BLaER1 (cell line): Measurements from ENCODE around the gene EEF2.

Source experiments
- H3K27ac ChIP-seq: shearing (Covaris generic); formaldehyde crosslinking; 2 replicates; pipeline ENCODE4 v1.8.1; 2022
- H3K27me3 ChIP-seq: shearing (Covaris generic); formaldehyde crosslinking; 2 replicates; pipeline ENCODE4 v1.8.1; 2022
- H3K36me3 ChIP-seq: shearing (Covaris generic); formaldehyde crosslinking; 2 replicates; pipeline ENCODE4 v1.8.1; 2022
- H3K4me1 ChIP-seq: shearing (Covaris generic); formaldehyde crosslinking; 2 replicates; pipeline ENCODE4 v1.8.1; 2022
- H3K4me2 ChIP-seq: shearing (Covaris generic); formaldehyde crosslinking; 2 replicates; pipeline ENCODE4 v1.8.1; 2022
- H3K4me3 ChIP-seq: shearing (Covaris generic); formaldehyde crosslinking; 2 replicates; pipeline ENCODE4 v1.8.1; 2022
- H3K9ac ChIP-seq: shearing (Covaris generic); formaldehyde crosslinking; 2 replicates; pipeline ENCODE4 v1.8.1; 2022
- H3K9me3 ChIP-seq: shearing (Covaris generic); formaldehyde crosslinking; 2 replicates; pipeline ENCODE4 v1.8.1; 2022
- H4K20me1 ChIP-seq: shearing (Covaris generic); formaldehyde crosslinking; 2 replicates; pipeline ENCODE4 v1.8.1; 2022
- Cebpa-rat ChIP-seq: shearing (Covaris generic); IDR thresholded peaks from 2 replicates; pipeline ENCODE4 v1.8.1; 2022

Gene EEF2

DNA sequence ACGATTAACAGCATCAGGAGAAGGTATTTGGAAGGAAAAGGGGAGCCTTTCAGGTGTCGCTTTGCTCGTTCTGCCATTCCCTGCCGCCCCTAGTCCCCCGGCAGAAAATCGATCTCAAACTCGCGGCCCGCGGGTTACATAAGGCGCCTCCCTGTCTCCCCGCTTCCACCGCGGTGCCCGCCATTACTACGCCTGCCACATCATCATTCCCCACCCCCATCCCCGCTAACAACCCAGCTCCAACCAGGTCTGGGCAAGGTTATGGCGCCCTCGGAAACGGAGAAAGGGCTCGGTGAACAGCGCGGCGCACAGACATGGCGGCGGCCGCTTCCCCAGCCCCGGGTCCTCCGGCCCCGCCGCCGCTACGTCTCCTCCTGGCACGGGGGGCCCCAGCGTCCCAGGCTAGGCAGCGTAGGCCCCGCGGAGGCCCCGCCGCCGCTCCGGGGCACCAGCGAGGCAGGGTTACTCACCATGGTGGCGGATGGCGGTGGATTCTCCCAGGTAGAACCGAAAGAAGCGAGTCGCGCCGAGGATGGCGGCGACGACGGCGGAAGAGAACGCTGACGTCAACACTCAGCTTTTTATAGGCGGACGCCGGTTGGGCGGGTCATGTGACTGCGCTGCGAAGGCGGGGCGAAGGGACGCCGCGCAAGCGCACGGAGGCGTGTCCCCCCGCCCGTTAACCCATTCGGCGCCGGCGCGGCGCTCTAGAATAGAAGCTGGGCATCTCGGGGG lies at the start of gene EEF2:
Gene EEF2 (minus strand): TSS at position 556 of the 735 bp plus-strand sequence. CDS start 83 bp downstream, at position 473.
- Histone ChIP-seq H4K20me1 (peaks cover 51% of the 10 kb centered on the region), H3K4me2 (peak within 1 kb of the TSS; percentile 99), H3K9ac (peak within 1 kb of the TSS; percentile 100), H3K9me3 (no peaks in the 10 kb centered on the region), H3K27ac (peak within 1 kb of the TSS; percentile 98), H3K4me1 (peaks cover 66% of the 10 kb centered on the region), H3K27me3 (no peaks in the 10 kb centered on the region), H3K4me3 (peak within 1 kb of the TSS; percentile 97), H3K36me3 (peaks cover 46% of the 10 kb centered on the region)
- no peak for TF ChIP-seq Cebpa-rat

DNA sequence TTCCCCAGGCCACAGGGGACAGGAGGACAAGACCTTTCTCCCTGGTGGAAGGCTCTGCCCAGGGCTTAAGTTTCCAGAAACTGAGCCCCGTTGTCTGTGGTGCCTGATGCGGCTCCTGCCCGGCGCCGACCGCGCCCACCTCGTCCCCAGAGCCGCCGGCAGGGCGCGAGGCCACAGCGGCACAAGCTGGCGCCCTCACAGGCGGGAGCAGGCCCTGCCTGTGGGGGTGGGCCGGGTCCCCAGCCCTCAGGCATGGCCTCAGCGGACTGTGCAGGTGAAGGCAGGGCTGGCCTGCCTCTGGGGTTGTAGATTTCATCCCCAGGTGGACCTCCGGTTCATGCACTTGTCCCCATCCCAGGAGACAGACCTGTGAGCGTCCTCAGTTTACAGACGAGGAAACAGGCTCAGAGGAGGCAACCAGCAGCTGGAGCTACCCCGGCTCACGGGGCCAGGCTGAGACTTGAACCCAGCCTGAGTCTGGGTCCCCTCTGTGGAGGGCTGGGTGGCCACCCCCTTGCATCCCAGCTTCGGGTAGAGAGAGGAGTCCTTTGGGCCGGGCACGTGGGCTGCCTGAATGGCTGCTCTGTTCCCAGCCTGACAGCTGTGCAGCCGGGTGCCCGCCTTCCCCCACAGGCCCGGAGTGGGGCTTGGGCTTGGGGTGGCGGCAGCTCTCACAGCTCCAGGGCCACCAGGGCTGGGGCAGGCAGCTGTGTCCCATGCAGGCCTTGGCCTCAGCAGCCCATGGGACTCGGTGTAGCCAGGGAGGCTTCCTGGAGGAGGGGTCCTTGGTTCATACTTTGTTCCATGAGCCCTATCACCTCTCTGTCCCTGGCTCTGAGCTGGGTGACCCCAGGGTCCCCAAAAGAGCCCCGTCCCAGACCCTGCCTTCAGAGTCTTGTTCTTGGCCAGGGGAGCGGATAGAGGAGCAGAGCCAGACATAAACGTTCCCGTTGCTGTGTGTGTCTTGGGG lies 49.1 kb upstream of the EEF2 start:
- no peak overlapping the region for H3K9ac ChIP-seq
- H3K36me3 ChIP-seq = peaks cover 97% of the 10 kb centered on the region
- no peaks in the 10 kb centered on the region for H3K27me3 ChIP-seq
- H3K4me1 ChIP-seq = no peaks in the 10 kb centered on the region
- H3K4me3 ChIP-seq = no peak overlapping the region
- H4K20me1 ChIP-seq = peaks cover 42% of the 10 kb centered on the region
- H3K9me3 ChIP-seq = peaks cover 15% of the 10 kb centered on the region
- TF ChIP-seq Cebpa-rat = no peak
- H3K4me2 ChIP-seq = no peak overlapping the region
- H3K27ac ChIP-seq = no peak overlapping the region

DNA sequence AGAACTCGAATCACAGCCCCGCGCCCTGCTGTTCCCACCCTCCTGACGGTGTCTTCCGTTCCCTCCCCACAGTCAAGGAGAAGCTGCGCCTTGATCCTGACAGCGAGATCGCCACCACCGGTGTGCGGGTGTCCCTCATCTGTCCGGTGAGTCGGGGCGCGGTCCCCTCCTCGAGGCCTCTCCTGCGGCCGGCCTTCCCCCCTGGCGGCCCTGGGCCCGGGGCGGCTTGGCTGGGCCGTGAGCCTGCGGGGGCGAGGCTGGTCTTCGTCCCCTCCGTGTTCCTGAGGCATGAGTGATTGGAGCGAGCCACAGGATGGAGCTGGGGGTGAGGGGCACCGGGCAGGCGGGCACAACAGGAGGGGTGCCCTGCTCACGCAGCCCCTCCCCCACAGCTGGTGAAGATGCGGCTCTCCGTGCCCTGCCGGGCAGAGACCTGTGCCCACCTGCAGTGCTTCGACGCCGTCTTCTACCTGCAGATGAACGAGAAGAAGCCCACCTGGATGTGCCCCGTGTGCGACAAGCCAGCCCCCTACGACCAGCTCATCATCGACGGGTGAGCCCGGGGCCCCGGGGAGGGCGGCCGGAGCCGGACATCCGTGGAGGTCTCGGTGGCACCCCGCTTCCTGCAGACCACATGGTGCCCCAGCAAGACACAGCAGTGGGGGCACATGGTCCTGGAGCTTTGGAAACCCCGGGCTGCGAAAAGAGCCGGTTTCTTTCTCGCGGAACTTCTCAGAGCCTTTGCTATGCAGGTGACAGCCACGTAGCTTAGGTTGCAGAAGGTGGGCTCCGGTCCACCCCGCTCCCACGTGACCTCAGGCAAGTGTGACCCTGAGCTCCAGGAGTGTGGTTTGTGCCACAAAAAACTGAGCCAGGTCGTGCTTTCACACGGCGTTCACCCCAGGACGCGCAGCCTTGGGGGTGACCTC lies 48.0 kb upstream of the EEF2 start:
- Histone ChIP-seq H3K27me3 (no peaks in the 10 kb centered on the region), H4K20me1 (peaks cover 38% of the 10 kb centered on the region), H3K9ac (no peak overlapping the region), H3K27ac (no peak overlapping the region), H3K4me3 (no peak overlapping the region), H3K36me3 (peaks cover 99% of the 10 kb centered on the region), H3K4me2 (no peak overlapping the region), H3K9me3 (peaks cover 15% of the 10 kb centered on the region), H3K4me1 (no peaks in the 10 kb centered on the region)
- TF ChIP-seq Cebpa-rat = no peak

DNA sequence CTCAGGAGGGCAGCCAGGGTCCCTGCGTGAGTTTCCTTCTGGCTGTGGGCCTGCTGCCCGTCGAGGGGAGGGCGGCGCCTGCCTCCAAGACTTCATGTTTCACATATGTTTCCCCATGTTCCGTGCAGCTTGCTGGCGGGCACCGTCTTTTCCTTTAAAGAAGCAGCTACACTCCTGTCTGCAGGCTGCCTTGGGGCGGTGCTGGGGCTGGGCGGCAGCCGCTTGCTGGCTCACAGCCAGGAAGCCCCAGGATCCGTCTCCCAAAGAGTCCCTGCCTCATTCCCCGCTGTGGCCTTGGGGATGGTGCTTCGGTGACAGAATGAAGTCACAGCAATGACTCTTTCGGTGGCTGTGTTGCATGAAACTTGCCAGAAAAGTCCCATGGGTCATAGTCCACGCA lies 47.2 kb upstream of the EEF2 start:
- Histone ChIP-seq H3K9ac (no peak overlapping the region), H3K27me3 (no peaks in the 10 kb centered on the region), H3K4me1 (no peaks in the 10 kb centered on the region), H3K27ac (no peak overlapping the region), H3K36me3 (peaks cover 99% of the 10 kb centered on the region), H3K4me3 (no peak overlapping the region), H4K20me1 (peaks cover 37% of the 10 kb centered on the region), H3K9me3 (peaks cover 15% of the 10 kb centered on the region), H3K4me2 (no peak overlapping the region)
- no peak for TF ChIP-seq Cebpa-rat

DNA sequence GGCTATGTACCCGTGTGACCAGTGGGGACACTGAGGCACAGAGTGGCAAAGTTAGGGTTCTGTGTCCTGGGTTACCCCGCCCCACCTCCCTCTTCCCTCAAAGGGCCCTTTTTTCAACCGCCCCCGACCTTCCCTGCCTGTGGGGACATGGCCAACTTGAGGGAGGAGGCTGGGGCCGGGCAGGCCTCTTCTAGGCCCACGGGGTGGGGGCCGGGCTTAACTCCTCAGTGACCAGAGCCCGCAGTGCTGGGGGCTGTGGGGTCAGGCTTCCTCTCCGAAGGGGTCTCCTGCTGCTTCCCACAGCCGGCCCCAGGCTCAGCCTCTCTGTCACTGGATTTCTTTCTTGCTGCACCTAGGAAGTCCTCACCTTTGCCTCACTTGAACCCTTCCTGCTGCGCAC lies 46.2 kb upstream of the EEF2 start:
- Histone ChIP-seq H3K27ac (peak overlapping the region; percentile 18; the same call in 1 of the 2 replicates), H3K4me1 (no peaks in the 10 kb centered on the region), H3K9me3 (peaks cover 9% of the 10 kb centered on the region), H3K9ac (no peak overlapping the region), H3K4me3 (no peak overlapping the region), H3K36me3 (peaks cover 99% of the 10 kb centered on the region), H3K4me2 (no peak overlapping the region), H4K20me1 (peaks cover 41% of the 10 kb centered on the region), H3K27me3 (no peaks in the 10 kb centered on the region)
- no peak for TF ChIP-seq Cebpa-rat

DNA sequence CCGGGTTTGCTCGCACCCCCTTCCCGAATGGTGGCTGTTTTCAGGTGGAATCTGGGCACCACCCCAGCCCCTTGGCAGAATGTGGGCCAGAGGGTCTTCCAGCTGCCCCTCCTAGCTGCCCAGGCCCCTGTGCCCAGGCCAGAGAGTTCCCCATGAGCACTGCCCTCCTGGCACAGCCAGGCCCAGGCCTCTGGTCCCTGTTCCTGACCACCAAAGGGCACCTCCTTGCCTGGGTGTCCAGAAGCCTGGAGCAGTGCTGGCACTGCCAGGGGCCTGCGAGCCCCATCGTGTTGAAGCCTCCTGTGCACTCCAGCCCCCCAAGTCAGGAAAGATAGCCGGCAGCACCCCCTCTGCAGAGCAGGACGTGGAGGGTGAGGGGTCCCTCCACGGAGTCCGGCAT lies 45.7 kb upstream of the EEF2 start:
- no peak for TF ChIP-seq Cebpa-rat
- Histone ChIP-seq H3K27me3 (no peaks in the 10 kb centered on the region), H3K4me3 (no peak overlapping the region), H3K9ac (no peak overlapping the region), H3K36me3 (peaks cover 99% of the 10 kb centered on the region), H3K27ac (no peak overlapping the region), H3K4me1 (no peaks in the 10 kb centered on the region), H4K20me1 (peaks cover 41% of the 10 kb centered on the region), H3K4me2 (no peak overlapping the region), H3K9me3 (peaks cover 7% of the 10 kb centered on the region)

DNA sequence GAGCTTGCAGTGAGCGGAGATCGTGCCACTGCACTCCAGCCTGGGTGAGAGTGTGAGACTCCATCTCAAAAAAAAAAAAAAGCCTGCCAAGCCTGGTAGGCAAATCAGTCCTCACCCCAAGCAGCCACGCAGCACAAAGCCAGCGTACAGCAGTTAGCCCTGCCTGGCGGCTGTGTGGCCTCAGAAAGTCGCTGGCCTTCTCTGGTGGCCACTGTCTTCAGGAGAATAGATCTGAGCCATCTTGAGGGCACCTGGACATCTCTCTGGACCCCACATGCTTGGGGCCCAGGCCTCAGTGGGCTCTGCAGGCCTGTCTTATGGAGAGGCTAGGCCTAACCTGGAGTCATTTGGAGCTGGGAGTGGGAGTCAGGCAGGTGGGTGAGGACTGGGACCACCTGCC lies 45.3 kb upstream of the EEF2 start:
- peaks cover 41% of the 10 kb centered on the region for H4K20me1 ChIP-seq
- peaks cover 3% of the 10 kb centered on the region for H3K9me3 ChIP-seq
- H3K4me3 ChIP-seq = no peak overlapping the region
- no peaks in the 10 kb centered on the region for H3K27me3 ChIP-seq
- no peak for TF ChIP-seq Cebpa-rat
- peaks cover 99% of the 10 kb centered on the region for H3K36me3 ChIP-seq
- H3K27ac ChIP-seq = no peak overlapping the region
- no peak overlapping the region for H3K9ac ChIP-seq
- no peaks in the 10 kb centered on the region for H3K4me1 ChIP-seq
- H3K4me2 ChIP-seq = no peak overlapping the region

DNA sequence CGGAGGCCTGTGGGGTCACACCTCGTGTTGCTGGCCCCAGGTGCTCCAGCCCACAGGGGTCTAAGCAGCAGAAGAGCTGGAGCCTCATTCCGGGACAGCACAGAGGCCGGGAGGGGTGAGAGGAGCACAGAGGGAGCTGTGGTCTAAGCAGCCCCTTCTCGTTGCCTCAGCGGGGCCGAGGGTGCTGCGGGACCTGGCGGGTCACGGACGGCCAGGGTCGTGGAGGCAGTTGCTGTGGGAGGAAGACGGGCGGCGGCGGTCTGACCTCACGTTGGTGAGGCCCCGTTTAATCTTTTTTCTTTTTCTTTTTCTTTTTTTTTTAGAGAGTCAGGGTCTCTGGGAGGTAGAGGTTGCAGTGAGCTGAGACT lies 44.0 kb upstream of the EEF2 start:
- Histone ChIP-seq H3K27ac (no peak overlapping the region), H3K36me3 (peaks cover 99% of the 10 kb centered on the region), H3K4me1 (no peaks in the 10 kb centered on the region), H4K20me1 (peaks cover 46% of the 10 kb centered on the region), H3K27me3 (no peaks in the 10 kb centered on the region), H3K4me3 (no peak overlapping the region), H3K4me2 (no peak overlapping the region), H3K9me3 (no peaks in the 10 kb centered on the region), H3K9ac (no peak overlapping the region)
- no peak for TF ChIP-seq Cebpa-rat

DNA sequence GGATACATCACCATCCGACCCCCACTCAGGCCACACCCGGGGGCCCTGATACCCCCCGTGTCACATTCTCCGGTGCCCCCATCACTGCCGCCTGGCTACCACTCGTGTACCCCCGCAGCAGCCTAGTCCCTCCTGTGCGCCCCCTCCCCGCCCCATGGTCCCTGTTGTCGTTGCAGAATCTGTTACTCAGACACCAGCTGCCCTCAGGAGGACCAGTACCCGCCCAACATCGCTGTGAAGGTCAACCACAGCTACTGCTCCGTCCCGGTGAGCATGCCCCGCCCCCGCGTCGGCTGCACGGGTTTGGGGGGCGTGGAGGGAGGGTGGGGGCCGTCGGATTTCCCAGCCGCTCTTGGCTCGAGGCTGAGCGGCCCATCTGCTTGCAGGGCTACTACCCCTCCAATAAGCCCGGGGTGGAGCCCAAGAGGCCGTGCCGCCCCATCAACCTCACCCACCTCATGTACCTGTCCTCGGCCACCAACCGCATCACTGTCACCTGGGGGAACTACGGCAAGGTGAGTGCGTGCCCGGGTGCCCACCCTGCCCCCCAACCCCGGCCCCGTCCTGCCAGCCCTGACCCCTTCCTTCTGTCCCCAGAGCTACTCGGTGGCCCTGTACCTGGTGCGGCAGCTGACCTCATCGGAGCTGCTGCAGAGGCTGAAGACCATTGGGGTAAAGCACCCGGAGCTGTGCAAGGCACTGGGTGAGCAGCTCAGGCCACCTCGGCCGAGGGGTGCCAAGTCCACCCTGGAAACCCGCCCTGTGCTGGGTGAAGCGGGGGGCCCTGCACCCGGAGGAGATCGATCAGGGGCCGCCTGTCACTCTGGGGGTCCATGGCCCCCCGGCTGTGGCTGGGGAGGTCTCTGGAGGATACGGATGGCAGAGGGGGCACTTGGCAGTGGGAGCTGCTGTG lies 43.3 kb upstream of the EEF2 start:
- no peak for TF ChIP-seq Cebpa-rat
- peaks cover 46% of the 10 kb centered on the region for H4K20me1 ChIP-seq
- no peak overlapping the region for H3K9ac ChIP-seq
- no peaks in the 10 kb centered on the region for H3K9me3 ChIP-seq
- H3K4me1 ChIP-seq = no peaks in the 10 kb centered on the region
- H3K4me2 ChIP-seq = no peak overlapping the region
- H3K27ac ChIP-seq = no peak overlapping the region
- no peak overlapping the region for H3K4me3 ChIP-seq
- peaks cover 99% of the 10 kb centered on the region for H3K36me3 ChIP-seq
- no peaks in the 10 kb centered on the region for H3K27me3 ChIP-seq
